ENCODE data around the gene FGFRL1. TPM values are rescaled to one million over a fixed set of nuclear protein-coding genes. Genes with fewer than 3 reads are reported as not detected.
A peak's percentile ranks its signal among the peaks of the same experiment; 100 is the strongest.

FGFRL1 gene
- total and polyA plus RNA-seq, 2 of the 13 experiments (the other 11 are each of a cell fraction or from before 2014, with no cell fraction given): 19.1 to 30.6 TPM

GRCh38 chr4:1027219-1027914, 15.9 kb downstream of the FGFRL1 start (continued):
- TF ChIP-seq CEBPZ (IDR thresholded peaks at IDR 0.05; ENCODE audit: low read length) (no peak), DBP (CRISPR knock-in tag; IDR thresholded peaks at IDR 0.05; ENCODE audit: not compliant biosample characterization) (no peak), HNRNPL (IDR thresholded peaks at IDR 0.05; ENCODE audit: low read depth, low read length) (0 out of 2 replicates have a peak, but pooled peaks have one; percentile 7), ZNF558 (CRISPR knock-in tag; IDR thresholded peaks at IDR 0.05; ENCODE audit: borderline replicate concordance) (no peak), PATZ1 (CRISPR knock-in tag; IDR thresholded peaks at IDR 0.05) (no peak; the same call in 1 of the 2 replicates), ZNF280B (CRISPR knock-in tag; IDR thresholded peaks at IDR 0.05; ENCODE audit: borderline replicate concordance) (no peak), ZNF24 (IDR thresholded peaks at IDR 0.05) (no peak), KDM2A (CRISPR knock-in tag; IDR thresholded peaks at IDR 0.05; ENCODE audit: borderline replicate concordance, low read depth) (peak; percentile 80), SP4 (CRISPR knock-in tag; IDR thresholded peaks at IDR 0.05) (no peak), ZNF678 (CRISPR knock-in tag; IDR thresholded peaks at IDR 0.05) (no peak), MBNL3 (CRISPR knock-in tag; conservative IDR thresholded peaks at IDR 0.05) (no peak), CTCF (CRISPR knock-in tag; IDR thresholded peaks at IDR 0.05) (no peak), ZNF282 (IDR thresholded peaks at IDR 0.05; ENCODE audit: partially characterized antibody) (no peak), AGO2 (optimal IDR thresholded peaks at IDR 0.05; ENCODE audit: low read depth, low read length) (peak; percentile 98), RXRB (CRISPR knock-in tag; IDR thresholded peaks at IDR 0.05; ENCODE audit: borderline replicate concordance) (no peak), HNRNPLL (IDR thresholded peaks at IDR 0.05; ENCODE audit: low read depth, low read length, poor library complexity, severe bottlenecking) (peak; percentile 48), GMEB1 (CRISPR knock-in tag; IDR thresholded peaks at IDR 0.05; ENCODE audit: borderline replicate concordance) (no peak)

Measured in HepG2 (cell line).